HEK293 (cell line): ENCODE data around the gene CYP11A1.

Experiments
- CTCF ChIA-PET: fragments of 350-600 bp; formaldehyde crosslinking; extraction: SDS; loops from one replicate; lab custom pipeline; 2021; ENCODE audit warnings: antibody characterized with exemption; lab: Yijun Ruan, JAX
- POLR2A ChIA-PET: fragments of 300-600 bp; formaldehyde crosslinking; extraction: SDS; loops from one replicate; lab custom pipeline; 2020; ENCODE audit warnings: antibody characterized with exemption, inconsistent platforms; lab: Yijun Ruan, JAX
- H3K27ac ChIP-seq: fragments of 200-500 bp; sonication (Bioruptor generic); 2 replicates; pipeline ENCODE4 v1.5.1; 2014; ENCODE audit warnings: low read depth, low read length, control low read depth, inconsistent platforms; ENCODE audit errors: extremely low read depth
- H3K36me3 ChIP-seq, 2 experiments: fragments of 200-500 bp in 1 of 2; sonication (Bioruptor generic) in 1 of 2; 1 replicate in 1 of 2; 2 replicates in 1 of 2; pipeline ENCODE4 v1.5.1; 2014 to 2017; ENCODE audit warnings: inconsistent platforms in 2 of 2, low read length in 2 of 2; ENCODE audit not compliant: control insufficient read depth in 2 of 2, insufficient read depth in 1 of 2
- H3K4me1 ChIP-seq: fragments of 200-500 bp; sonication (Bioruptor generic); 2 replicates; pipeline ENCODE4 v1.5.1; 2014; ENCODE audit warnings: mild to moderate bottlenecking, low read length, inconsistent platforms; ENCODE audit not compliant: control insufficient read depth, insufficient read depth
- H3K4me3 ChIP-seq: 2 replicates; pipeline ENCODE4 v1.5.1; 2011; ENCODE audit warnings: low read depth, mild to moderate bottlenecking, control low read depth, low read length, moderate library complexity
- H3K9me3 ChIP-seq: fragments of 200-500 bp; sonication (Bioruptor generic); 2 replicates; pipeline ENCODE4 v1.5.1; 2014; ENCODE audit warnings: low read depth, low read length, inconsistent platforms; ENCODE audit not compliant: control insufficient read depth, insufficient read depth
- GFI1B ChIP-seq: fragments of 450-650 bp; formaldehyde crosslinking; IDR thresholded peaks from 2 replicates; pipeline ENCODE4 v1.5.1; 2016; ENCODE audit warnings: missing biosample characterization, missing genetic modification characterization
- KLF7 ChIP-seq: fragments of 450-650 bp; formaldehyde crosslinking; IDR thresholded peaks from 2 replicates; pipeline ENCODE4 v1.5.1; 2016; ENCODE audit warnings: missing biosample characterization, missing genetic modification characterization, borderline replicate concordance
- OVOL3 ChIP-seq: fragments of 450-650 bp; formaldehyde crosslinking; IDR thresholded peaks from 2 replicates; pipeline ENCODE4 v1.5.1; 2016; ENCODE audit warnings: missing biosample characterization, missing genetic modification characterization
- ZNF239 ChIP-seq: fragments of 450-650 bp; formaldehyde crosslinking; IDR thresholded peaks from 2 replicates; pipeline ENCODE4 v1.5.1; 2016; ENCODE audit warnings: missing biosample characterization, missing genetic modification characterization
- ZNF37A ChIP-seq: fragments of 450-650 bp; IDR thresholded peaks from 2 replicates; pipeline ENCODE4 v1.5.1; 2018; ENCODE audit warnings: missing biosample characterization, missing genetic modification characterization
- ZNF404 ChIP-seq: fragments of 450-650 bp; formaldehyde crosslinking; IDR thresholded peaks from 2 replicates; pipeline ENCODE4 v1.5.1; 2017; ENCODE audit warnings: missing biosample characterization, missing genetic modification characterization
- ZNF426 ChIP-seq: fragments of 450-650 bp; formaldehyde crosslinking; IDR thresholded peaks from 2 replicates; pipeline ENCODE4 v1.5.1; 2017; ENCODE audit warnings: missing biosample characterization, missing genetic modification characterization, mild to moderate bottlenecking, inconsistent platforms, moderate library complexity
- ZNF473 ChIP-seq: fragments of 450-650 bp; formaldehyde crosslinking; IDR thresholded peaks from 2 replicates; pipeline ENCODE4 v1.5.1; 2017; ENCODE audit warnings: missing biosample characterization, missing genetic modification characterization
- ZNF621 ChIP-seq: fragments of 450-650 bp; formaldehyde crosslinking; IDR thresholded peaks from 2 replicates; pipeline ENCODE4 v1.5.1; 2017; ENCODE audit warnings: missing biosample characterization, missing genetic modification characterization
- TF ChIP-seq, protein P1 (sequence below): fragments of 450-650 bp; formaldehyde crosslinking; conservative IDR thresholded peaks from 2 replicates; pipeline ENCODE4 v1.5.1; 2016; ENCODE audit warnings: low read depth, missing biosample characterization, missing genetic modification characterization
- TF ChIP-seq, protein P2 (sequence below): fragments of 450-650 bp; formaldehyde crosslinking; IDR thresholded peaks from 2 replicates; pipeline ENCODE4 v1.5.1; 2016; ENCODE audit warnings: missing biosample characterization, missing genetic modification characterization
- TF ChIP-seq, protein P3 (sequence below): fragments of 450-650 bp; formaldehyde crosslinking; IDR thresholded peaks from 2 replicates; pipeline ENCODE4 v1.5.1; 2016; ENCODE audit warnings: missing biosample characterization, missing genetic modification characterization
- TF ChIP-seq, protein P4 (sequence below): fragments of 450-650 bp; formaldehyde crosslinking; IDR thresholded peaks from 2 replicates; pipeline ENCODE4 v1.5.1; 2016; ENCODE audit warnings: missing biosample characterization, missing genetic modification characterization
- TF ChIP-seq, protein P5 (sequence below): fragments of 450-650 bp; formaldehyde crosslinking; IDR thresholded peaks from 2 replicates; pipeline ENCODE4 v1.5.1; 2016; ENCODE audit warnings: missing biosample characterization, missing genetic modification characterization, borderline replicate concordance

Gene CYP11A1

DNA sequence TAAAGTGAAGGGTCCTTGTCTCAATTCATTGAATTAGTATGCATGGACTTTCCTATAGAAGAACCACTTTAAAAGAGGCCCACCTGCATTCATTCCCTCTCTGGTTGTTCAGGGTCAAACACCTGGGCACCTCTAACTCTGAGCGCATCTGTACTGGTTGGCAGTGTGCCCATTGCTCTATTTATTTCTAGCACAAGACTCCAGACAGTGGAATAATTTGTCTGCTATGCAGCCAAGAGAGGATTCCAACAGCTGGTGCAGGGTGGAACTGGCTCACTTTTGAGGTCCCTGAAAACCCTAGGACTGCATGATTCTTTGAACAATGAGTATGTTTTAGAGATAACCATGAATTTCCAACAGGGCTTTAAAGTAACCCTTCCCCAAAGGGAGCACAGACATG is 73.4 kb downstream of the CYP11A1 start:
- no peaks in the 10 kb centered on the region for H3K4me1 ChIP-seq
- H3K36me3 ChIP-seq = no peaks in the 10 kb centered on the region
- no peak overlapping the region for H3K4me3 ChIP-seq
- no peaks in the 10 kb centered on the region for H3K9me3 ChIP-seq
- TF ChIP-seq, protein P1, sequence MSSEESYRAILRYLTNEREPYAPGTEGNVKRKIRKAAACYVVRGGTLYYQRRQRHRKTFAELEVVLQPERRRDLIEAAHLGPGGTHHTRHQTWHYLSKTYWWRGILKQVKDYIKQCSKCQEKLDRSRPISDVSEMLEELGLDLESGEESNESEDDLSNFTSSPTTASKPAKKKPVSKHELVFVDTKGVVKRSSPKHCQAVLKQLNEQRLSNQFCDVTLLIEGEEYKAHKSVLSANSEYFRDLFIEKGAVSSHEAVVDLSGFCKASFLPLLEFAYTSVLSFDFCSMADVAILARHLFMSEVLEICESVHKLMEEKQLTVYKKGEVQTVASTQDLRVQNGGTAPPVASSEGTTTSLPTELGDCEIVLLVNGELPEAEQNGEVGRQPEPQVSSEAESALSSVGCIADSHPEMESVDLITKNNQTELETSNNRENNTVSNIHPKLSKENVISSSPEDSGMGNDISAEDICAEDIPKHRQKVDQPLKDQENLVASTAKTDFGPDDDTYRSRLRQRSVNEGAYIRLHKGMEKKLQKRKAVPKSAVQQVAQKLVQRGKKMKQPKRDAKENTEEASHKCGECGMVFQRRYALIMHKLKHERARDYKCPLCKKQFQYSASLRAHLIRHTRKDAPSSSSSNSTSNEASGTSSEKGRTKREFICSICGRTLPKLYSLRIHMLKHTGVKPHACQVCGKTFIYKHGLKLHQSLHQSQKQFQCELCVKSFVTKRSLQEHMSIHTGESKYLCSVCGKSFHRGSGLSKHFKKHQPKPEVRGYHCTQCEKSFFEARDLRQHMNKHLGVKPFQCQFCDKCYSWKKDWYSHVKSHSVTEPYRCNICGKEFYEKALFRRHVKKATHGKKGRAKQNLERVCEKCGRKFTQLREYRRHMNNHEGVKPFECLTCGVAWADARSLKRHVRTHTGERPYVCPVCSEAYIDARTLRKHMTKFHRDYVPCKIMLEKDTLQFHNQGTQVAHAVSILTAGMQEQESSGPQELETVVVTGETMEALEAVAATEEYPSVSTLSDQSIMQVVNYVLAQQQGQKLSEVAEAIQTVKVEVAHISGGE = no peak
- TF ChIP-seq ZNF426 (tag by site-specific recombination) (no peak), ZNF404 (tag by site-specific recombination) (no peak), ZNF621 (tag by site-specific recombination) (no peak), ZNF473 (tag by site-specific recombination) (no peak), GFI1B (tag by site-specific recombination) (no peak), KLF7 (no peak), ZNF37A (tag by site-specific recombination) (no peak)
- TF ChIP-seq, protein P2, sequence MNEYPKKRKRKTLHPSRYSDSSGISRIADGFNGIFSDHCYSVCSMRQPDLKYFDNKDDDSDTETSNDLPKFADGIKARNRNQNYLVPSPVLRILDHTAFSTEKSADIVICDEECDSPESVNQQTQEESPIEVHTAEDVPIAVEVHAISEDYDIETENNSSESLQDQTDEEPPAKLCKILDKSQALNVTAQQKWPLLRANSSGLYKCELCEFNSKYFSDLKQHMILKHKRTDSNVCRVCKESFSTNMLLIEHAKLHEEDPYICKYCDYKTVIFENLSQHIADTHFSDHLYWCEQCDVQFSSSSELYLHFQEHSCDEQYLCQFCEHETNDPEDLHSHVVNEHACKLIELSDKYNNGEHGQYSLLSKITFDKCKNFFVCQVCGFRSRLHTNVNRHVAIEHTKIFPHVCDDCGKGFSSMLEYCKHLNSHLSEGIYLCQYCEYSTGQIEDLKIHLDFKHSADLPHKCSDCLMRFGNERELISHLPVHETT (tag by site-specific recombination) = no peak
- TF ChIP-seq, protein P3, sequence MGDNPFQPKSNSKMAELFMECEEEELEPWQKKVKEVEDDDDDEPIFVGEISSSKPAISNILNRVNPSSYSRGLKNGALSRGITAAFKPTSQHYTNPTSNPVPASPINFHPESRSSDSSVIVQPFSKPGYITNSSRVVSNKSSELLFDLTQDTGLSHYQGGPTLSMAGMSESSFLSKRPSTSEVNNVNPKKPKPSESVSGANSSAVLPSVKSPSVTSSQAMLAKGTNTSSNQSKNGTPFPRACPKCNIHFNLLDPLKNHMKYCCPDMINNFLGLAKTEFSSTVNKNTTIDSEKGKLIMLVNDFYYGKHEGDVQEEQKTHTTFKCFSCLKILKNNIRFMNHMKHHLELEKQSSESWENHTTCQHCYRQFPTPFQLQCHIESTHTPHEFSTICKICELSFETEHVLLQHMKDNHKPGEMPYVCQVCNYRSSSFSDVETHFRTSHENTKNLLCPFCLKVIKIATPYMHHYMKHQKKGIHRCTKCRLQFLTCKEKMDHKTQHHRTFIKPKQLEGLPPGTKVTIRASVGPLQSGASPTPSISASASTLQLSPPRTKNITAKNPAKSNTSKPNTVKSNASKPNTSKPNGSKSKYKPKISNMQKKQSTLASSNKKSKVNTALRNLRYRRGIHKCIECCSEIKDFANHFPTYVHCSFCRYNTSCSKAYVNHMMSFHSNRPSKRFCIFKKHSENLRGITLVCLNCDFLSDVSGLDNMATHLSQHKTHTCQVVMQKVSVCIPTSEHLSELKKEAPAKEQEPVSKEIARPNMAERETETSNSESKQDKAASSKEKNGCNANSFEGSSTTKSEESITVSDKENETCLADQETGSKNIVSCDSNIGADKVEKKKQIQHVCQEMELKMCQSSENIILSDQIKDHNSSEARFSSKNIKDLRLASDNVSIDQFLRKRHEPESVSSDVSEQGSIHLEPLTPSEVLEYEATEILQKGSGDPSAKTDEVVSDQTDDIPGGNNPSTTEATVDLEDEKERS (tag by site-specific recombination) = no peak
- TF ChIP-seq, protein P4, sequence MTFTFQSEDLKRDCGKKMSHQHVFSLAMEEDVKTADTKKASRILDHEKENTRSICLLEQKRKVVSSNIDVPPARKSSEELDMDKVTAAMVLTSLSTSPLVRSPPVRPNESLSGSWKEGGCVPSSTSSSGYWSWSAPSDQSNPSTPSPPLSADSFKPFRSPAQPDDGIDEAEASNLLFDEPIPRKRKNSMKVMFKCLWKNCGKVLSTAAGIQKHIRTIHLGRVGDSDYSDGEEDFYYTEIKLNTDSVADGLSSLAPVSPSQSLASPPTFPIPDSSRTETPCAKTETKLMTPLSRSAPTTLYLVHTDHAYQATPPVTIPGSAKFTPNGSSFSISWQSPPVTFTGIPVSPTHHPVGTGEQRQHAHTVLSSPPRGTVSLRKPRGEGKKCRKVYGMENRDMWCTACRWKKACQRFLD (tag by site-specific recombination) = no peak
- ChIA-PET CTCF (interaction anchor here (0.6 to 3.7 kb wide), 3 partner anchors 14 to 166 kb away, joined by 3 to 20 read pairs (median 3); no protein-coding TSS in a partner anchor), POLR2A (no interaction called here)
- H3K27ac ChIP-seq = no peak overlapping the region

DNA sequence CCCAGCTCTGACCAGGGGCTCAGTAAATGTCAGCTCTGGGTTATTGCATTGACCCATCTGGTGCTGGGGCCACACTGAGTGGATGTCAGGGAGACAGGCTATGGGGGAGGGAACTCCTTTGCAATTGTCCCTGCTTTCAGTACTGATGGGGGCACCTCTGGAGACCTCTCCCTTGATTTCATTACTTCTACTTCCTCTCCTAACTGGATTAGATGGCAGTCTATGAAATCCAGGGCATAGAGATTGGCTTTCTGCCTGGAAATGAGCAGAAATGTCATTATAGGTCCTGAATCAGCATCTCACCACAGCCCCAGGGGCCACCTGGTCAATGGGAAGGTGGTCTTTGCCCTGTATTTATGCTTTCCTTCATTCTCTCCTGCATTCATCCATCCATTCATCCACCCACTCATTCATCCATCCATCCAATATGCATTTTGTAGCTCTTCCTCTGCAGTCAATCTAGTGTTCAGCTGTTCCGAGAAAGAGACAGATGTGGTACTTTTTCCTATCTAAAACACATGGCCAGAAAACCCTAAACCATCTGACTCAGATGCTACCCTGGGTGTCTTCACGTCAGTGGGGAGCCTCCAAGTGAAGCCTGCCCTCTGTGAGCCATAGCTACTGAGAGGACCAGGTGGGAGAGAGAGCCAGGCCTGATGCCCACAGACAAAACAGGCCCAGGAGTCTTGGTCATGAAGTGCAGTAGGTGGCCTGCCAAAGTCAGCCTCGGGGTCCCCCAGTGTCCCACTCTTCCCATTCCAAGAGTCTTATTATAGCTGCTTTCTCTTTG is 74.2 kb downstream of the CYP11A1 start:
- Histone ChIP-seq H3K36me3 (no peaks in the 10 kb centered on the region), H3K4me1 (no peaks in the 10 kb centered on the region), H3K27ac (no peak overlapping the region), H3K9me3 (no peaks in the 10 kb centered on the region), H3K4me3 (no peak overlapping the region)
- TF ChIP-seq, protein P5, sequence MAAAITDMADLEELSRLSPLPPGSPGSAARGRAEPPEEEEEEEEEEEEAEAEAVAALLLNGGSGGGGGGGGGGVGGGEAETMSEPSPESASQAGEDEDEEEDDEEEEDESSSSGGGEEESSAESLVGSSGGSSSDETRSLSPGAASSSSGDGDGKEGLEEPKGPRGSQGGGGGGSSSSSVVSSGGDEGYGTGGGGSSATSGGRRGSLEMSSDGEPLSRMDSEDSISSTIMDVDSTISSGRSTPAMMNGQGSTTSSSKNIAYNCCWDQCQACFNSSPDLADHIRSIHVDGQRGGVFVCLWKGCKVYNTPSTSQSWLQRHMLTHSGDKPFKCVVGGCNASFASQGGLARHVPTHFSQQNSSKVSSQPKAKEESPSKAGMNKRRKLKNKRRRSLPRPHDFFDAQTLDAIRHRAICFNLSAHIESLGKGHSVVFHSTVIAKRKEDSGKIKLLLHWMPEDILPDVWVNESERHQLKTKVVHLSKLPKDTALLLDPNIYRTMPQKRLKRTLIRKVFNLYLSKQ (tag by site-specific recombination) = no peak
- TF ChIP-seq OVOL3 = no peak
- TF ChIP-seq ZNF239 (tag by site-specific recombination) = no peak
- ChIA-PET POLR2A (no interaction called here), CTCF (interaction anchor here (0.7 to 1.0 kb wide), 2 partner anchors 90 to 165 kb away, joined by 3 read pairs; partner anchors contain the start of gene STRA6)
